Bone marrow (tissue), 2 donors: ENCODE results near the gene ANO4.

Experiments used
- DNase-seq, 2 donors: peaks; one replicate each; lab custom pipeline; 2025; lab: John Stamatoyannopoulos, UW

Gene ANO4

GRCh38 chr12:100992194-100992593 is 197.6 kb downstream of the ANO4 start:
- DNase-seq, result no peak

GRCh38 chr12:100993916-100994450 is 199.4 kb downstream of the ANO4 start:
- DNase-seq, result no peak

- DNase-seq, result no peak
Observed at GRCh38 chr12:100995201-100995600, 200.6 kb downstream of the ANO4 start.

GRCh38 chr12:100995771-100996170 is 201.2 kb downstream of the ANO4 start:
- no peak for DNase-seq

GRCh38 chr12:101001669-101002068 is 207.1 kb downstream of the ANO4 start:
- no peak for DNase-seq

GRCh38 chr12:101002696-101003419 is 208.3 kb downstream of the ANO4 start:
- DNase-seq, result no peak

GRCh38 chr12:101004898-101005297 is 210.3 kb downstream of the ANO4 start:
- DNase-seq, result no peak

- no peak for DNase-seq
Observed at GRCh38 chr12:101009274-101009673, 214.7 kb downstream of the ANO4 start.

GRCh38 chr12:101010896-101011295 is 216.3 kb downstream of the ANO4 start:
- DNase-seq, result no peak

GRCh38 chr12:101013993-101014392 is 219.4 kb downstream of the ANO4 start:
- no peak for DNase-seq

GRCh38 chr12:101015044-101015443 is 220.5 kb downstream of the ANO4 start:
- no peak for DNase-seq

GRCh38 chr12:101018540-101018939 is 224.0 kb downstream of the ANO4 start:
- no peak for DNase-seq

- DNase-seq, result no peak
Observed at GRCh38 chr12:101019201-101019600, 224.6 kb downstream of the ANO4 start.

GRCh38 chr12:101019667-101020066 is 225.1 kb downstream of the ANO4 start:
- DNase-seq, result no peak

- DNase-seq, result no peak
Observed at GRCh38 chr12:101021442-101021841, 226.9 kb downstream of the ANO4 start.

- no peak for DNase-seq
Observed at GRCh38 chr12:101021911-101022388, 227.4 kb downstream of the ANO4 start.

- DNase-seq, result no peak
Observed at GRCh38 chr12:101027200-101027599, 232.6 kb downstream of the ANO4 start.

- no peak for DNase-seq
Observed at GRCh38 chr12:101027816-101028215, 233.2 kb downstream of the ANO4 start.

GRCh38 chr12:101038289-101038871 is 243.8 kb downstream of the ANO4 start:
- no peak for DNase-seq

GRCh38 chr12:101039848-101040531 is 245.4 kb downstream of the ANO4 start:
- DNase-seq, result no peak

- DNase-seq, result no peak
Observed at GRCh38 chr12:101040936-101041335, 246.4 kb downstream of the ANO4 start.

GRCh38 chr12:101042211-101042610 is 247.6 kb downstream of the ANO4 start:
- DNase-seq, result no peak

GRCh38 chr12:101044512-101045059 is 250.0 kb downstream of the ANO4 start:
- no peak for DNase-seq
